Activated CD4-positive, alpha-beta memory T cell treated with anti-CD3 and anti-CD28 coated beads, Interleukin-2, amount 10 ng/mL, durations not matched to agents 7 days and 5 days (primary cell): ENCODE measurements around the gene TSPAN16. TPM values are rescaled to one million over a fixed set of nuclear protein-coding genes. Genes with fewer than 3 reads are reported as not detected.
"Not testable (repeated sequence)": the region's sequence is repeated elsewhere in the genome, so short reads cannot be mapped to it uniquely, and the experiment has no call there.

Experiments
- CTCF ChIA-PET: fragments of 350-600 bp; sonication (Branson Sonifier 250); formaldehyde crosslinking; loops from one replicate; lab custom pipeline; 2021; ENCODE audit warnings: antibody characterized with exemption, inconsistent platforms; lab: Charles Lee
- POLR2A ChIA-PET: fragments of 350-600 bp; sonication (Branson Sonifier 250); formaldehyde crosslinking; loops from one replicate; lab custom pipeline; 2021; ENCODE audit warnings: antibody characterized with exemption; lab: Charles Lee
- DNase-seq: peaks from one replicate; pipeline ENCODE4 v3.0.0-alpha.2; 2020
- H3K27ac Mint-ChIP-seq: one replicate; pipeline ENCODE4 v1.8.0; 2021; ENCODE audit warnings: mild to moderate bottlenecking, mixed read lengths
- H3K27me3 Mint-ChIP-seq: one replicate; pipeline ENCODE4 v1.8.0; 2021; ENCODE audit warnings: mixed read lengths
- H3K36me3 Mint-ChIP-seq: one replicate; pipeline ENCODE4 v1.8.0; 2021; ENCODE audit warnings: low read depth, mixed read lengths
- H3K4me1 Mint-ChIP-seq: one replicate; pipeline ENCODE4 v1.8.0; 2021; ENCODE audit warnings: mixed read lengths
- H3K4me3 Mint-ChIP-seq: one replicate; pipeline ENCODE4 v1.8.0; 2021; ENCODE audit warnings: mild to moderate bottlenecking, mixed read lengths
- H3K9me3 Mint-ChIP-seq: one replicate; pipeline ENCODE4 v1.8.0; 2021; ENCODE audit warnings: mixed read lengths
- total RNA-seq, 2 experiments: library from RNA; stranded (reverse); gene quantifications; one replicate each; pipeline ENCODE4 v1.2.3, GENCODE V29; 2021

The TSPAN16 gene
- total RNA-seq, 2 experiments from 2014 or later = not detected

DNA sequence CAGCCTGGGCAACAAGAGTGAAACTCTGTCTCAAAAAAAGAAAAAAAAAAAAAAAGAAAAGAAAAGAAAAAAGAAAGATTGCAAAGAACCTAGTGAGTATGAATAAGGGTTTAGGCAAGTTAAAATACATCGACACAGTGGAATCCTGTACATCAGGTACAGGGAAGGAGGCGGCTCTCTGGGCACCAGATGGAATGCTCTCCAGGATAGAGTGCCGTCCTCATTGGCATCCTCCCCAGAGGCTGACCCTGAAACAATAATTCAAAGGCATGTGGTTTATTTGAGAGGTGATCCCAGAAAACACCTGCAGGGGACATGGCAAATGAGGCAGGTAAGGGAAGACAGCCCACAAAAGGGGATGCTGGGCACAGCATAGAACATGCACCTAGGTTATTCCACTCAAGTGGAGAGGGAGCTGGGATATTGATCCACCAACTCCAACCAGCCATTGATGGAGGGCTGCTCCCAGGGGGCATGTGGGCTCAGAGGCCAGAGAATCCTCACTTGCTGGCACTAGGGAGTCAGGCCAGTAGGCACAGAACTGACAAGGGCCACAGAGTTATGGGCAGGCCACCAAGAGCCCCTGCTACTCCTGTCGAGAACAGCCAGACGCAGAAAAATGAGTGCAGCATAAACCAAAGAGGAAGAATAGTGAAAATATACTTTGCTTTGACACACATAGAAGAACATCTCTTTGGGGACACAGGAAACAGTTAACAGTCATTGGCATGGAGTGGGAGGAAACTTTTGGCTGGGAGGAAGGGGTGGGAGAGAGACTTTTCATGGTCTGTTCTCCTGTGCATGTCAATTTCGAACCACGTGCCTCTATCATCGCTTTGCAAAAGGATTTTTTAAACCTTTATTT lies 4.2 kb downstream of the TSPAN16 start:
- H3K27me3 Mint-ChIP-seq = peaks cover 15% of the 10 kb centered on the region
- no peak overlapping the region for H3K27ac Mint-ChIP-seq
- ChIA-PET POLR2A (no interaction called here), CTCF (no interaction called here)
- H3K9me3 Mint-ChIP-seq = no peaks in the 10 kb centered on the region
- no peaks in the 10 kb centered on the region for H3K4me1 Mint-ChIP-seq
- DNase-seq = no peak
- no peaks in the 10 kb centered on the region for H3K36me3 Mint-ChIP-seq
- no peak overlapping the region for H3K4me3 Mint-ChIP-seq

DNA sequence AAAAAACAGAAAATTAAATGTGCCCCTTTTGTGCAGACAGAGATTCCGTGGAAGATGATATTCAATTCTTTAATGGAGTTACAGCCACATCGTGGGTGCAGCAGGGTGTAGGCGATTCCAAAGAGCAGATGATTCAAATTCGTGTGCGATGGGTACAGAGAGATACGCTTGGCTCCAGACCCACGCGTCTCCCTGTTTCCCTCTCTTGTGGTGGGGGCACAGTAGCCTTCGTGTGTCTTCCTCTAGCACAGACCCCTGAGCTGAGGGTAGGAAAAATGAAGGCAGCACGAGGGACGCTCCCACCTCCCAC lies 4.8 kb downstream of the TSPAN16 start:
- H3K4me3 Mint-ChIP-seq = no peak overlapping the region

DNA sequence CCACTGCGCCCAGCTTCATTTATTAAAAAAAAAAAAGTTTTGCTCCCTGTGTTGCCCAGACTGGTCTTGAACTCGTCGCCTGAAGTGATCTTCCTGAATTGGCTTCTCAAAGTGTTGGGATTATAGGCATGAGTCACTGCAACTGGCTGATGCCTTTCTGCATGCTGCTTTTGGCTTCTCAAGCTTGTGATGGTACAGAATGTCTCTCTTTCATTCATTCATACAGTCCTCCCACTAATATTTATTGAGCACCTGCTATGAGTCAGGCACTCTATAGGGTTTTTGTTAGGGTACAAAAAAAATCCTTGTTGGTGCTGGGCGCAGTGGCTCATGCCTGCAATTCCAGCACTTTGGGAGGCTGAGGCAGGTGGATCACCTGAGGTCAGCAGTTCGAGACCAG lies 9.0 kb downstream of the TSPAN16 start:
- H3K27me3 Mint-ChIP-seq = peaks cover 11% of the 10 kb centered on the region
- DNase-seq = no peak
- H3K4me1 Mint-ChIP-seq = no peaks in the 10 kb centered on the region
- ChIA-PET CTCF (no interaction called here), POLR2A (interaction anchor here (1.8 kb wide), 1 partner anchor 70 kb away, joined by 5 read pairs; the partner anchor contains the start of gene SWSAP1)
- H3K9me3 Mint-ChIP-seq = no peaks in the 10 kb centered on the region
- H3K4me3 Mint-ChIP-seq = no peak overlapping the region
- H3K36me3 Mint-ChIP-seq = no peaks in the 10 kb centered on the region
- H3K27ac Mint-ChIP-seq = no peak overlapping the region

More for the DNA sequence above, 4.8 kb downstream of the TSPAN16 start:
- POLR2A ChIA-PET = no interaction called here
- DNase-seq = no peak
- CTCF ChIA-PET = no interaction called here
- H3K9me3 Mint-ChIP-seq = no peaks in the 10 kb centered on the region
- H3K36me3 Mint-ChIP-seq = no peaks in the 10 kb centered on the region
- H3K27ac Mint-ChIP-seq = no peak overlapping the region
- H3K27me3 Mint-ChIP-seq = peaks cover 15% of the 10 kb centered on the region
- H3K4me1 Mint-ChIP-seq = no peaks in the 10 kb centered on the region

DNA sequence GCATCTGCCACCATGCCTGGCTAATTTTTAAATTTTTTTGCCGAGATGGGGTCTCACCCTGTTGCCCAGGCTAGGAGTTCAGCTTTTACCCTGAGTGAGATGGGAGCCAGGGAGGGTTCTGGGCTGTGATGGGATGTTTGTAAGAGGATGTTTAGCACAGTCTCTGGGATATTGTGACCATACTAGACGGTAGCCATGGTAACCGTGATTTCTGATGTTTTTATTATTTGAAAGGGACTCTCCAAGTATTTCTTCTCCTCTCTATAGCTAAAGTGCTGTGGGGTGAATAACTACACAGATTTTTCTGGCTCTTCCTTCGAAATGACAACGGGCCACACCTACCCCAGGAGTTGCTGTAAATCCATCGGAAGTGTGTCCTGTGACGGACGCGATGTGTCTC lies 10.4 kb downstream of the TSPAN16 start:
- no peaks in the 10 kb centered on the region for H3K9me3 Mint-ChIP-seq
- DNase-seq = no peak
- POLR2A ChIA-PET = no interaction called here
- no peak overlapping the region for H3K4me3 Mint-ChIP-seq
- H3K4me1 Mint-ChIP-seq = no peaks in the 10 kb centered on the region
- peaks cover 7% of the 10 kb centered on the region for H3K27me3 Mint-ChIP-seq
- CTCF ChIA-PET = no interaction called here
- no peak overlapping the region for H3K27ac Mint-ChIP-seq
- H3K36me3 Mint-ChIP-seq = no peaks in the 10 kb centered on the region

DNA sequence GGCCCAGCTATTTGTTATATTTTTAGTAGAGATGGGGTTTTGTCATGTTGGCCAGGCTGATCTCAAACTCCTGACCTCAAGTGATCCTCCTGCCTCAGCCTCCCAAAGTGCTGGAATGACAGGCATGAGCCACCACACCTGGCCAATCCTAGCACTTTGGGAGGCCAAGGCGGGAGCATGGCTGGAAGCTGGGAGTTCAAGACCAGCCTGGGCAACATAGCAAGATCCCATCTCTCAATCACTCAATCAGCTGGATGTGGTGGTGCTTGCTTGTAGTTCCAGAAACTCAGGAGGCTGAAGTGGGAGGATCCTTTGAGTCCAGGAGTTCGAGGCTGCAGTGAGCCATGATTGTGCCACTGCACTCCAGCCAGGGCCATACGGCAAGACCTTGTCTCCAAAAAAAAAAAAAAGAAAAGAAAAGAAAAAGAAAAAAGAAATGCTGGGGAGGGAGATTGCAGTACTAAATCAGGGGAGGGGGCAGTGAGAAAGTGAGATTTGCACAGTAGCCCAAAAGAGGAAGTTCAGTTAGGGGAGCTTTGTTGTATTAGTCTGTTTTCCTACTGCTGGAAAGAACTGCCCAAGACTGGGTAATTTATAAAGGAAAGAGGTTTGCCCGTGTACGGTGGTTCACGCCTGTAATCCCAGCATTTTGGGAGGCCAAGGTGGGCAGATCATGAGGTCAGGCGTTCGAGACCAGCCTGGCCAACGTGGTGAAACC lies 24.5 kb downstream of the TSPAN16 start:
- H3K9me3 Mint-ChIP-seq, H3K36me3 Mint-ChIP-seq, POLR2A ChIA-PET, H3K4me3 Mint-ChIP-seq, DNase-seq, H3K27ac Mint-ChIP-seq: not testable (repeated sequence)
- Mint-ChIP-seq H3K4me1 (peaks cover 21% of the 10 kb centered on the region), H3K27me3 (peaks cover 13% of the 10 kb centered on the region)
- CTCF ChIA-PET = interaction anchor here (0.7 kb wide), 2 partner anchors 77 to 1359 kb away, joined by 3 read pairs; no protein-coding TSS in a partner anchor

DNA sequence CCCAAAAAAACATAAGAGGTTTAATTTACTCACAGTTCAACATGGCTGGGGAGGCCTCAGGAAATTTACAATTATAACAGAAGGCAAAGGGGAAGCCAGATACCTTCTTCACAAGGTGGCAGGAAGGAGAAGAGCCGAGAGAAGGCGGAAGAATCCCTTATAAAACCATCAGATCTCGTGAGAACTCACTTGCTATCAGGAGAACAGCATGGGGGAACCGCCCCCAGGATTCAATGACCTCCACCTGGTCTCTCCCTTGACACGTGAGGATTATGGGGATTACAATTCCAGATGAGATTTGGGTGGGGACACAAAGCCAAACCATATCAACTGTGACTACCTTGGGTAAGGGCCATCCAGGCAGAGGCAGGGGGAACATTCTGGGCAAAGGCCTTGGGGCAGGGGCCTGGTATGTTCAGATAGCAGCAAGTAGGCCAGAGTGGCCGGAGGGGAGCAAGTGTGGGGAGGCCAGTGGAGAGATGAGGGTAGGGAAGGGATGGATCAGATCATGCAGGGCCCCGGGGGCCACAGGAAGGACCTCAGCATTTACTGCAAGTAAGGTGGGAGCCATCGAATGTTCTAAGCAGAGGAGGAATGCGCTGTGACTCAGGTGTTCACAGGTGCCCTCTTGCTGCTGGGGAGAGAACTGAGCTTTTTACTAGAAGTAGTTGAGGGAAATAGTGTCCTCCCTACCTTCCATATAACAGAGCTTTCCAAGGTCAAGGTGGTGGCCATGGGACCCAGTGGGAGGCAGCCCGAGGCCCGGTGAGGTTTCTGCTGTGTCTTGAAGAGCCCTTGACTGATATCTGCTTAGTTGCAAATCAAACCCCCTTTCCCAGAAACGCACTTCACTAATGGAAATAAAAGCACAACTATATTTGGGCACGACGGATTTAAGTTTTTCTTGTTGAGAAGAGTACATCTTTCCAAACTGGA lies 25.5 kb downstream of the TSPAN16 start:
- Mint-ChIP-seq H3K27me3 (peaks cover 13% of the 10 kb centered on the region), H3K36me3 (peaks cover 3% of the 10 kb centered on the region), H3K9me3 (no peaks in the 10 kb centered on the region), H3K27ac (no peak overlapping the region), H3K4me3 (no peak overlapping the region), H3K4me1 (peaks cover 23% of the 10 kb centered on the region)
- POLR2A ChIA-PET = no interaction called here
- CTCF ChIA-PET = interaction anchor here (0.7 kb wide), 1 partner anchor 59 kb away, joined by 3 read pairs; no protein-coding TSS in a partner anchor
- no peak for DNase-seq

DNA sequence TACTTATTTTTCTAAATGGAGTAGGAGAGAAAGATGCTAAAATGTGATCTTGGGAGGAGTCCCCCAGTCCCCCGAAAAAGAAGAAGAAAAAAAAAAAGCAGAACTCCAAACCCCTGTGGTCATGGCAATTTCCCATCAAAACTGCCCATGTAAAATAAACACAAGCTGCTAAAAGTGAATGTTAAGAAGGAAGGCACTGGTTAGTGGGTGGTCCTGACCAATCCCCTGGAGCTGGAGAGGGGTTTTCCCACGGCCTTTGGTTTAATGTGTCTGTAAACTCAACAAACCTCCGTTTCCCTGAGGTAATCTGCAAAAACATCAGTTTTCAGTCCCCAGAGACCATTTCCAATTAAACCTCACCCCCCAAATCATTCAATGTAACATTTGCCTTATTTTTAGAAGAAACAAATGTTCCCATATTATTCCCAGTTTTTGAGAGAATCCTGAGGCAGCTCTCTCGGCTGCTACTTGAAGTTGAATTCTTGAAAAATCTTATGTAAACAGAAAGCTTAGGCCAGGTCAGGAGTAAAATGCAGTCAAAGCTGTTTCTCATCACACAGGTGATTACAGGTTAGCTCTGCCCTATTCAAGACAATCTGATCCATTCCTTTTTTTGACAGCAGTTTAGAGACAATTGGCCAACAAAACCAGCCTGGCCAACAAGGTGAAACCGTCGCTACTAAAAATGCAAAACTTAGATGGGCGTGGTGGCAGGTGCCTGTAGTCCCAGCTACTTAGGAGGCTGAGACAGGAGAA lies 26.5 kb downstream of the TSPAN16 start:
- ChIA-PET CTCF (interaction anchor here (0.6 to 1.5 kb wide), 5 partner anchors 28 to 121 kb away, joined by 3 to 5 read pairs (median 4); no protein-coding TSS in a partner anchor), POLR2A (interaction anchor here (0.6 to 2.6 kb wide), 3 partner anchors 24 to 162 kb away, joined by 3 to 9 read pairs (median 5); partner anchors contain the start of genes CCDC159 and TMEM205)
- no peak overlapping the region for H3K4me3 Mint-ChIP-seq
- no peak overlapping the region for H3K27ac Mint-ChIP-seq
- DNase-seq = no peak
- H3K27me3 Mint-ChIP-seq = peaks cover 9% of the 10 kb centered on the region
- peaks cover 6% of the 10 kb centered on the region for H3K36me3 Mint-ChIP-seq
- H3K4me1 Mint-ChIP-seq = peaks cover 23% of the 10 kb centered on the region
- no peaks in the 10 kb centered on the region for H3K9me3 Mint-ChIP-seq

DNA sequence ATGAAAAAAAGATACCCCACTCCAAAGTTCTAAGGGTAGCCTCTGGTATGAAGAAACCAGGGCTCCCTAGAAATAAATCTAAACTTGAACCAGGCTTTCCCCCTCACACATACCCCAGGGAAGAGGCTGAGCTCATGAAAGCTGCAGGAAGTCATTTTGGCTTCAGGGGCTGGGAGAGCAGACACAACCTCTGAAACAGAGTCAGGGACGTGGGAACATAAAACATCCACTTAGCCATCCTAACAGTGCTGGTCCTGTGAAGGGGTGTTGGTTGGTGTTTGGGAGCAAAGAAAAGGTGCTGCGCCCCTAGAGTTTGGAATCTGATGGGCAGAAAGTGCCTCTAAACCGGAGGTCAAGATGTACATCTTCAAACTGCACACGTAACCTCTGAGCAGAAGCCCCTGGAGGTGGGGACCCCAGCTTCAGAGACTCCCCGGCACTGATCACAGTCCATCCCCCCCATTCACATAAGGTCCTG lies 27.7 kb downstream of the TSPAN16 start:
- Mint-ChIP-seq H3K4me1 (peaks cover 23% of the 10 kb centered on the region), H3K36me3 (peaks cover 6% of the 10 kb centered on the region), H3K27ac (peak overlapping the region; percentile 92), H3K27me3 (peaks cover 5% of the 10 kb centered on the region), H3K9me3 (no peaks in the 10 kb centered on the region), H3K4me3 (peak overlapping the region; percentile 55)
- POLR2A ChIA-PET = interaction anchor here (0.8 to 2.6 kb wide), 4 partner anchors 13 to 58 kb away, joined by 3 to 9 read pairs (median 6); partner anchors contain the start of genes CCDC159, RAB3D and TMEM205
- CTCF ChIA-PET = interaction anchor here (0.6 to 1.6 kb wide), 6 partner anchors 10 to 228 kb away, joined by 3 to 8 read pairs (median 4); no protein-coding TSS in a partner anchor
- DNase-seq = no peak

DNA sequence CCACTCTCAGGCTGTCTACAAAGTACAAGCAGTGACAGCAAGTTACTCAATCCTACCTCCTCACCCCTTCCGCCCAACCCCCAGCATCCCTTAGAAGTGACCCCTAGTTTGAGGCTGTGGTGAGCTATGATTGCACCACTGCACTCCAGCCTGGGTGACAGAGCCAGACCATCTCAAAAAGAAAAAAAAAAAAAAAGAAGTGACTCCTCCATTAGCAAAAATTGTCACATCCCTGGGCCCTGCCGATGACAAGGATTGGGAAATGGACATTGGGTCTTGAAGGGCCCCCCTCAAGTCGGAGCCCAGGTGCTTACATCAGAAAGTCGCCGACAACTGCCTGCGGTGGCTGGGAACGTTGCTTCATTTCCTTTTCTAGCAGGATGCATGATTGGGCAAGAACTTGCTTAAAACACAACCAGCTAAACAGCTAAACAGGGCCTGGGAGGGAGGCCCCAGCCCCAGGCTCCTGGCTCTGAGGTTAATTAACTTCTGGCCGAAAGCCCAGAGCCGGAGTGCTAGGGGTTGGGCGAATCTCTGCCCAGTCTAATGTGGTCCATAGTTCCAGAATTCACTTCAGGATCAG lies 28.2 kb downstream of the TSPAN16 start:
- Mint-ChIP-seq H3K9me3 (no peaks in the 10 kb centered on the region), H3K27me3 (peaks cover 5% of the 10 kb centered on the region), H3K27ac (peak overlapping the region; percentile 92), H3K36me3 (peaks cover 6% of the 10 kb centered on the region), H3K4me1 (peaks cover 23% of the 10 kb centered on the region), H3K4me3 (peak overlapping the region; percentile 55)
- CTCF ChIA-PET = interaction anchor here (0.6 to 1.6 kb wide), 4 partner anchors 9 to 425 kb away, joined by 3 to 8 read pairs (median 5); no protein-coding TSS in a partner anchor
- DNase-seq = peak; percentile 75
- POLR2A ChIA-PET = interaction anchor here (0.7 to 2.6 kb wide), 5 partner anchors 13 to 74 kb away, joined by 3 to 9 read pairs (median 4); partner anchors contain the start of genes CCDC159, RAB3D and TMEM205

DNA sequence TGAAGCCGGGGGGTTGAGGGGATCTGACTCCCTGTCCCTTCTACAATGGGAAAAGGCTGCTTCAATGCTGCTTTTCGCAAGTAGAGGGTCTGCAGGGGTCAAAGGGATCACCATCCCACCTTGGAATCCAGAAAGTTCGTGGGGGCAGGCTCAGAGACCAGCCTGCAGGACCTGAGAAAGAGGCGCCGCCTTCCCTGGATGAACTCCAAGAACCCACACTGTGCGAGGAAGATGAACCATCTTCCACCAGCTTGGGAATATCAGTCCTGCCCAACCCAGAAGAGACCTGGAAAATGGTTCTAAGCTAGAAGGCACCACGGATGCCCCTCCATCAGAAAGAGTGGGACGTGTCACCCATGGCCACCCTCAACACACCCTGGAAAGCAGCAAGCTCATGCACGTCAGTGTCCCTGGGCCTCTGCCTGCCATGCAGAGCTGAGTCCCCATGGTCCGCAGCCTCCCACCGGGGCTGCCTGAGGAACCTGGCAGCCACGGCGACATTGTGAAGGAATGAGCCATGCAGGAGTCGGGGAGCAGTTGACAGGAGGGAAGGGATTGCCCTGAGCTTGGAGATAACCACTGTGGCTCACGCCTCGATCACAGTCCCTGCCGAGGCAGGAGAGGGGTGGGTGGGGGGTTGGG lies 28.9 kb downstream of the TSPAN16 start:
- peaks cover 23% of the 10 kb centered on the region for H3K4me1 Mint-ChIP-seq
- peak overlapping the region; percentile 92 for H3K27ac Mint-ChIP-seq
- ChIA-PET POLR2A (interaction anchor here (0.7 to 2.6 kb wide), 6 partner anchors 12 to 170 kb away, joined by 3 to 9 read pairs (median 4); partner anchors contain the start of genes CCDC159, RAB3D, SPC24 and TMEM205), CTCF (interaction anchor here (0.6 to 1.6 kb wide), 2 partner anchors 56 to 426 kb away, joined by 5 to 8 read pairs; no protein-coding TSS in a partner anchor)
- peaks cover 5% of the 10 kb centered on the region for H3K27me3 Mint-ChIP-seq
- H3K9me3 Mint-ChIP-seq = no peaks in the 10 kb centered on the region
- DNase-seq = no peak
- H3K4me3 Mint-ChIP-seq = no peak overlapping the region
- peaks cover 6% of the 10 kb centered on the region for H3K36me3 Mint-ChIP-seq
